SK-N-SH (cell line): ENCODE data around the gene DNM2. TPM values are rescaled to one million over a fixed set of nuclear protein-coding genes. Genes with fewer than 3 reads are reported as not detected.

Experiments used
- CTCF ChIA-PET: fragments of 300-600, 350-600 bp; formaldehyde crosslinking; extraction: SDS; loops from one replicate; lab custom pipeline; 2021; lab: Yijun Ruan, JAX
- POLR2A ChIA-PET: fragments of 350-600 bp; sonication (Branson Sonifier 250); formaldehyde crosslinking; extraction: SDS; loops from one replicate; lab custom pipeline; 2020; ENCODE audit warnings: antibody characterized with exemption, inconsistent platforms; lab: Yijun Ruan, JAX
- DNase-seq: peaks from one replicate; pipeline ENCODE4 v3.0.0; 2012
- H2AFZ ChIP-seq: fragments of 200-600 bp; sonication (generic); 2 replicates; pipeline ENCODE4 v1.8.1; 2016; ENCODE audit warnings: antibody characterized with exemption, mild to moderate bottlenecking, low read depth
- H3F3A ChIP-seq: fragments of 200-600 bp; sonication (generic); replicated peaks from 2 replicates; pipeline ENCODE3; 2016; ENCODE audit warnings: antibody characterized with exemption, mild to moderate bottlenecking; ENCODE audit not compliant: insufficient read depth
- H3K27ac ChIP-seq, 2 experiments: fragments of 200-500 bp in 1 of 2; fragments of 200-600 bp in 1 of 2; sonication (Bioruptor generic) in 1 of 2; sonication (generic), shearing (Covaris generic) in 1 of 2; 2 replicates each; pipeline versions ENCODE4 v1.5.1 to v1.6.1; 2014 to 2016; ENCODE audit warnings: low read depth in 2 of 2, inconsistent platforms in 1 of 2, low read length in 1 of 2, mild to moderate bottlenecking in 1 of 2, mixed read lengths in 1 of 2
- H3K27me3 ChIP-seq: fragments of 200-600 bp; sonication (generic), shearing (Covaris generic); 2 replicates; pipeline ENCODE4 v1.6.1; 2016; ENCODE audit warnings: mixed run types; ENCODE audit not compliant: insufficient read depth
- H3K36me3 ChIP-seq, 2 experiments: fragments of 200-500 bp in 1 of 2; fragments of 200-600 bp in 1 of 2; sonication (Bioruptor generic) in 1 of 2; sonication (generic) in 1 of 2; replicated peaks in 1 of 2; 2 replicates each; pipeline versions ENCODE3 to v1.5.1; 2014 to 2016; ENCODE audit warnings: low read length in 1 of 2, mild to moderate bottlenecking in 1 of 2; ENCODE audit not compliant: insufficient read depth in 2 of 2, control insufficient read depth in 1 of 2
- H3K4me1 ChIP-seq, 2 experiments: fragments of 200-500 bp in 1 of 2; fragments of 200-600 bp in 1 of 2; sonication (Bioruptor generic) in 1 of 2; sonication (generic), shearing (Covaris generic) in 1 of 2; 2 replicates each; pipeline versions ENCODE4 v1.5.1 to v1.6.1; 2014 to 2016; ENCODE audit warnings: low read depth in 1 of 2, low read length in 1 of 2, mixed run types in 1 of 2; ENCODE audit not compliant: insufficient read depth in 2 of 2, control insufficient read depth in 1 of 2
- H3K4me2 ChIP-seq: fragments of 200-600 bp; sonication (generic), shearing (Covaris generic); 2 replicates; pipeline ENCODE4 v1.6.1; 2017; ENCODE audit warnings: mixed run types
- H3K4me3 ChIP-seq, 2 experiments: fragments of 200-500 bp in 1 of 2; fragments of 200-600 bp in 1 of 2; sonication (Bioruptor generic) in 1 of 2; sonication (generic), shearing (Covaris generic) in 1 of 2; 2 replicates each; pipeline versions ENCODE4 v1.5.1 to v1.8.1; 2014 to 2016; ENCODE audit warnings: low read depth in 2 of 2, inconsistent platforms in 1 of 2, low read length in 1 of 2, mild to moderate bottlenecking in 1 of 2, mixed read lengths in 1 of 2, moderate library complexity in 1 of 2
- H3K79me2 ChIP-seq: fragments of 200-600 bp; sonication (generic); 2 replicates; pipeline ENCODE4 v1.8.1; 2017; ENCODE audit warnings: mild to moderate bottlenecking; ENCODE audit not compliant: insufficient read depth
- H3K9ac ChIP-seq: fragments of 200-600 bp; sonication (generic); 2 replicates; pipeline ENCODE4 v1.6.1; 2017; ENCODE audit warnings: mixed run types
- H3K9me2 ChIP-seq: fragments of 200-600 bp; sonication (generic); 2 replicates; pipeline ENCODE4 v1.6.1; 2017; ENCODE audit warnings: mixed run types
- H3K9me3 ChIP-seq: fragments of 200-600 bp; sonication (generic); 2 replicates; pipeline ENCODE4 v1.6.1; 2017; ENCODE audit warnings: mixed run types, mild to moderate bottlenecking, moderate library complexity
- H4K20me1 ChIP-seq: fragments of 200-600 bp; sonication (generic); 2 replicates; pipeline ENCODE4 v1.6.1; 2017; ENCODE audit warnings: mild to moderate bottlenecking, mixed run types; ENCODE audit not compliant: insufficient read depth
- ELF1 ChIP-seq: IDR thresholded peaks from 2 replicates; pipeline ENCODE4 v1.4.0; 2012
- EP300 ChIP-seq, 2 experiments: IDR thresholded peaks; 2 replicates each; pipeline versions ENCODE4 v1.4.0 to v1.6.1; 2012; ENCODE audit warnings: borderline replicate concordance in 1 of 2, low read depth in 1 of 2, low read length in 1 of 2
- EZH2phosphoT487 ChIP-seq: fragments of 200-600 bp; sonication (generic); IDR thresholded peaks from 2 replicates; pipeline ENCODE4 v1.6.1; 2017; ENCODE audit warnings: low read depth, mixed run types, mild to moderate bottlenecking, antibody characterized with exemption, moderate library complexity, borderline replicate concordance
- FOSL2 ChIP-seq: IDR thresholded peaks from 2 replicates; pipeline ENCODE4 v1.4.0; 2012; ENCODE audit warnings: low read depth, mild to moderate bottlenecking, moderate library complexity, borderline replicate concordance
- MEF2A ChIP-seq: IDR thresholded peaks from 2 replicates; pipeline ENCODE4 v1.4.0; 2012; ENCODE audit warnings: low read depth, borderline replicate concordance
- MXI1 ChIP-seq: IDR thresholded peaks from 2 replicates; pipeline ENCODE4 v1.6.1; 2012; ENCODE audit warnings: mild to moderate bottlenecking, low read depth, low read length, improper control_type of control experiment
- NFIC ChIP-seq: IDR thresholded peaks from 2 replicates; pipeline ENCODE4 v1.4.0; 2012; ENCODE audit warnings: borderline replicate concordance
- POLR2AphosphoS5 ChIP-seq: IDR thresholded peaks from 2 replicates; pipeline ENCODE4 v1.6.1; 2012; ENCODE audit warnings: low read depth, low read length
- RAD21 ChIP-seq: IDR thresholded peaks from 2 replicates; pipeline ENCODE4 v1.6.1; 2012; ENCODE audit warnings: mild to moderate bottlenecking, low read length
- RCOR1 ChIP-seq: fragments of 150-350 bp; IDR thresholded peaks from 2 replicates; pipeline ENCODE4 v1.6.1; 2017; ENCODE audit warnings: antibody characterized with exemption, low read length
- RFX5 ChIP-seq: IDR thresholded peaks from 2 replicates; pipeline ENCODE4 v1.6.1; 2012; ENCODE audit warnings: mild to moderate bottlenecking, improper control_type of control experiment, low read length
- RXRA ChIP-seq: IDR thresholded peaks from 2 replicates; pipeline ENCODE4 v1.4.0; 2012; ENCODE audit warnings: low read depth, mild to moderate bottlenecking, borderline replicate concordance
- SIN3A ChIP-seq: IDR thresholded peaks from 2 replicates; pipeline ENCODE4 v1.6.1; 2012; ENCODE audit warnings: low read depth, mild to moderate bottlenecking, low read length, moderate library complexity, borderline replicate concordance
- SMC3 ChIP-seq: IDR thresholded peaks from 2 replicates; pipeline ENCODE4 v1.6.1; 2012; ENCODE audit warnings: low read depth, low read length, improper control_type of control experiment
- TEAD4 ChIP-seq: IDR thresholded peaks from 2 replicates; pipeline ENCODE4 v1.4.0; 2012; ENCODE audit warnings: mild to moderate bottlenecking, borderline replicate concordance; ENCODE audit not compliant: insufficient read depth
- YY1 ChIP-seq: IDR thresholded peaks from 2 replicates; pipeline ENCODE4 v1.4.0; 2012; ENCODE audit warnings: low read depth, mild to moderate bottlenecking
- WGBS: methylation state at CpG from one replicate; pipeline ENCODE4 v1.1.6; 2017; ENCODE audit warnings: low lambda C conversion rate; 5-methylcytosine and 5-hydroxymethylcytosine counted together
- polyA plus RNA-seq, 3 experiments: library from polyadenylated mRNA; depleted of rRNA; stranded (reverse); fragments of >200 nt; gene quantifications; 2 replicates each; pipeline ENCODE4 v1.2.3, GENCODE V29; 2012
- TF ChIP-seq, protein P1 (sequence below): fragments of 150-350 bp; IDR thresholded peaks from 2 replicates; pipeline ENCODE4 v1.6.1; 2016; ENCODE audit warnings: mild to moderate bottlenecking, low read depth, low read length
- TF ChIP-seq, protein P2 (sequence below): IDR thresholded peaks from 2 replicates; pipeline ENCODE4 v1.4.0; 2012; ENCODE audit warnings: low read depth, borderline replicate concordance
- TF ChIP-seq, protein P3 (sequence below): IDR thresholded peaks from 2 replicates; pipeline ENCODE4 v1.6.1; 2012; ENCODE audit warnings: mild to moderate bottlenecking, low read depth, low read length, moderate library complexity
- TF ChIP-seq, protein P4 (sequence below): fragments of 150-350 bp; IDR thresholded peaks from 2 replicates; pipeline ENCODE4 v1.6.1; 2017; ENCODE audit warnings: antibody characterized with exemption, low read length, low read depth, borderline replicate concordance
- TF ChIP-seq, protein P5 (sequence below): IDR thresholded peaks from 2 replicates; pipeline ENCODE4 v1.4.0; 2012; ENCODE audit warnings: low read depth, borderline replicate concordance
- TF ChIP-seq, protein P6 (sequence below): IDR thresholded peaks from 2 replicates; pipeline ENCODE4 v1.4.0; 2012; ENCODE audit warnings: low read depth

The DNM2 gene
- polyA plus RNA-seq (2012; rRNA removed), result 52.5 and 53.6 TPM in 2 replicates
- polyA plus RNA-seq (2012; cell fraction: cytosol; rRNA removed), result 20.5 and 31.8 TPM in 2 replicates
- 159 and 212 TPM in 2 replicates for polyA plus RNA-seq (2012; cell fraction: nucleus; rRNA removed)

DNA sequence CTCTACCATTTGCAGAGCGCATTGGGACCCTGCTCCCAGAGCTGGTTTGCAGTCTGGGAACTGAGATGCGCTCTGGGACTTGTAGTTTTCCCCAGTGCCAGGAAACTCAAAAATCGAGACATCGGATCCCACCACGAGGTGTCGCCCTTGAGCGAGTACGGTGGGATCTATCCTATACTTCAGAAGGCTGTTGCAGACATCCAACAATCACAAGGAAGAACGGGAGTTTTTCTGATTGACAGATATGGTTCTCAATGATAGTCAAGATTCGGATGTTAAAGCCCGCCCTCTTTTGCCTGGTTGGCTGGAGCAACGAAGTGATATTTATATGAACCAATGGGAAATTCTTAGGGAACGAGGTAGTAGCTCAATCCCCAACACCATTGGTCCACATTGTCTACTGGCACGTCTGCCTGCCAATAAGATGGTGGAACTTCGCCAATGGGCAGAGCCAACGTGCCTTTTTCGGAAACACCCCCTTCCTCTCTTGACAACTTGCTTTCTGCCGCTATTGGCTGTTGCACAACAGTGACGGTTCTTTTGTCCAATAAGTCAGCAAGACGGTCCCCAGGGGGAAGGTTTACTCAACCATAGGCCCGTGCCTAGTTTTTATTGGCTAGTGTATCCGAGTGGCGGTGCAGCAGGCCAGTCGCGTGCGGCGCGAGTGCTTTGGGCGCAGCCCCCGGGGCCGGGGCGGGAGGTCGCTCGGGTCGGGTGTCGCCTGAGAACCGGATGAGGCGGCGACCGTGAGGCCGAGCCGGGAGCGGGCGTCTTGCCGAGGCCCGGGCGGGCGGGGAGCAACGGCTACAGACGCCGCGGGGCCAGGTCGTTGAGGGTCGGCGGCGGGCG is at the start of gene DNM2:
TSS of gene DNM2 (plus strand) at position 724 of the 849 bp plus-strand sequence. CDS start 164 bp downstream, outside the sequence.
- no peaks in the 10 kb centered on the region for H3K27me3 ChIP-seq
- peak within 1 kb of the TSS; percentile 91 for H2AFZ ChIP-seq
- ChIA-PET CTCF (interaction anchor here (0.6 to 5.9 kb wide), 41 partner anchors 9 to 200 kb away, joined by 3 to 74 read pairs (median 5); partner anchors contain the start of genes QTRT1, S1PR5 and TMED1), POLR2A (interaction anchor here (0.7 to 1.9 kb wide), 5 partner anchors 16 to 155 kb away, joined by 3 to 8 read pairs (median 5); partner anchors contain the start of genes QTRT1 and TMED1)
- peaks cover 47% of the 10 kb centered on the region for H3K79me2 ChIP-seq
- H3K27ac ChIP-seq, result peak within 1 kb of the TSS; percentile 80 to 93
- peak; percentile 96 for DNase-seq
- H3K9me3 ChIP-seq, result no peaks in the 10 kb centered on the region
- peaks cover 2 to 5% of the 10 kb centered on the region in 2 experiments for H3K36me3 ChIP-seq
- peaks cover 4 to 13% of the 10 kb centered on the region in 2 experiments; a peak in 1 of 4 replicates for H3K4me1 ChIP-seq
- peaks cover 6% of the 10 kb centered on the region for H3F3A ChIP-seq
- H3K9me2 ChIP-seq, result no peaks in the 10 kb centered on the region
- H3K4me3 ChIP-seq, result peak within 1 kb of the TSS; percentile 74 to 98
- WGBS, result 2% methylated on average over 31 of the region's 57 CpGs
- peak within 1 kb of the TSS; percentile 95 for H3K9ac ChIP-seq
- peak within 1 kb of the TSS; percentile 97 for H3K4me2 ChIP-seq
- H4K20me1 ChIP-seq, result peaks cover 42% of the 10 kb centered on the region
- TF ChIP-seq RXRA (no peak), MEF2A (no peak), TEAD4 (no peak), NFIC (no peak), YY1 (no peak), ELF1 (peak; percentile 65), POLR2AphosphoS5 (peak; percentile 81), FOSL2 (no peak), MXI1 (peak; percentile 54), SMC3 (peak; percentile 80), SIN3A (peak; percentile 33; the same call in 1 of the 2 replicates), EP300 (IDR thresholded peaks at IDR 0.05; ENCODE audit: borderline replicate concordance in 1 of 2, low read depth in 1 of 2, low read length in 1 of 2) (no peak), RCOR1 (peak; percentile 28), RAD21 (peak; percentile 90), RFX5 (peak; percentile 94), EZH2phosphoT487 (no peak)
- TF ChIP-seq, protein P1, sequence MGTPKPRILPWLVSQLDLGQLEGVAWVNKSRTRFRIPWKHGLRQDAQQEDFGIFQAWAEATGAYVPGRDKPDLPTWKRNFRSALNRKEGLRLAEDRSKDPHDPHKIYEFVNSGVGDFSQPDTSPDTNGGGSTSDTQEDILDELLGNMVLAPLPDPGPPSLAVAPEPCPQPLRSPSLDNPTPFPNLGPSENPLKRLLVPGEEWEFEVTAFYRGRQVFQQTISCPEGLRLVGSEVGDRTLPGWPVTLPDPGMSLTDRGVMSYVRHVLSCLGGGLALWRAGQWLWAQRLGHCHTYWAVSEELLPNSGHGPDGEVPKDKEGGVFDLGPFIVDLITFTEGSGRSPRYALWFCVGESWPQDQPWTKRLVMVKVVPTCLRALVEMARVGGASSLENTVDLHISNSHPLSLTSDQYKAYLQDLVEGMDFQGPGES, result peak; percentile 99; the same call in 1 of the 2 replicates
- TF ChIP-seq, protein P2, sequence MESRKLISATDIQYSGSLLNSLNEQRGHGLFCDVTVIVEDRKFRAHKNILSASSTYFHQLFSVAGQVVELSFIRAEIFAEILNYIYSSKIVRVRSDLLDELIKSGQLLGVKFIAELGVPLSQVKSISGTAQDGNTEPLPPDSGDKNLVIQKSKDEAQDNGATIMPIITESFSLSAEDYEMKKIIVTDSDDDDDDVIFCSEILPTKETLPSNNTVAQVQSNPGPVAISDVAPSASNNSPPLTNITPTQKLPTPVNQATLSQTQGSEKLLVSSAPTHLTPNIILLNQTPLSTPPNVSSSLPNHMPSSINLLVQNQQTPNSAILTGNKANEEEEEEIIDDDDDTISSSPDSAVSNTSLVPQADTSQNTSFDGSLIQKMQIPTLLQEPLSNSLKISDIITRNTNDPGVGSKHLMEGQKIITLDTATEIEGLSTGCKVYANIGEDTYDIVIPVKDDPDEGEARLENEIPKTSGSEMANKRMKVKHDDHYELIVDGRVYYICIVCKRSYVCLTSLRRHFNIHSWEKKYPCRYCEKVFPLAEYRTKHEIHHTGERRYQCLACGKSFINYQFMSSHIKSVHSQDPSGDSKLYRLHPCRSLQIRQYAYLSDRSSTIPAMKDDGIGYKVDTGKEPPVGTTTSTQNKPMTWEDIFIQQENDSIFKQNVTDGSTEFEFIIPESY, result peak; percentile 90
- TF ChIP-seq, protein P3, sequence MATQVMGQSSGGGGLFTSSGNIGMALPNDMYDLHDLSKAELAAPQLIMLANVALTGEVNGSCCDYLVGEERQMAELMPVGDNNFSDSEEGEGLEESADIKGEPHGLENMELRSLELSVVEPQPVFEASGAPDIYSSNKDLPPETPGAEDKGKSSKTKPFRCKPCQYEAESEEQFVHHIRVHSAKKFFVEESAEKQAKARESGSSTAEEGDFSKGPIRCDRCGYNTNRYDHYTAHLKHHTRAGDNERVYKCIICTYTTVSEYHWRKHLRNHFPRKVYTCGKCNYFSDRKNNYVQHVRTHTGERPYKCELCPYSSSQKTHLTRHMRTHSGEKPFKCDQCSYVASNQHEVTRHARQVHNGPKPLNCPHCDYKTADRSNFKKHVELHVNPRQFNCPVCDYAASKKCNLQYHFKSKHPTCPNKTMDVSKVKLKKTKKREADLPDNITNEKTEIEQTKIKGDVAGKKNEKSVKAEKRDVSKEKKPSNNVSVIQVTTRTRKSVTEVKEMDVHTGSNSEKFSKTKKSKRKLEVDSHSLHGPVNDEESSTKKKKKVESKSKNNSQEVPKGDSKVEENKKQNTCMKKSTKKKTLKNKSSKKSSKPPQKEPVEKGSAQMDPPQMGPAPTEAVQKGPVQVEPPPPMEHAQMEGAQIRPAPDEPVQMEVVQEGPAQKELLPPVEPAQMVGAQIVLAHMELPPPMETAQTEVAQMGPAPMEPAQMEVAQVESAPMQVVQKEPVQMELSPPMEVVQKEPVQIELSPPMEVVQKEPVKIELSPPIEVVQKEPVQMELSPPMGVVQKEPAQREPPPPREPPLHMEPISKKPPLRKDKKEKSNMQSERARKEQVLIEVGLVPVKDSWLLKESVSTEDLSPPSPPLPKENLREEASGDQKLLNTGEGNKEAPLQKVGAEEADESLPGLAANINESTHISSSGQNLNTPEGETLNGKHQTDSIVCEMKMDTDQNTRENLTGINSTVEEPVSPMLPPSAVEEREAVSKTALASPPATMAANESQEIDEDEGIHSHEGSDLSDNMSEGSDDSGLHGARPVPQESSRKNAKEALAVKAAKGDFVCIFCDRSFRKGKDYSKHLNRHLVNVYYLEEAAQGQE, result no peak
- TF ChIP-seq, protein P4, sequence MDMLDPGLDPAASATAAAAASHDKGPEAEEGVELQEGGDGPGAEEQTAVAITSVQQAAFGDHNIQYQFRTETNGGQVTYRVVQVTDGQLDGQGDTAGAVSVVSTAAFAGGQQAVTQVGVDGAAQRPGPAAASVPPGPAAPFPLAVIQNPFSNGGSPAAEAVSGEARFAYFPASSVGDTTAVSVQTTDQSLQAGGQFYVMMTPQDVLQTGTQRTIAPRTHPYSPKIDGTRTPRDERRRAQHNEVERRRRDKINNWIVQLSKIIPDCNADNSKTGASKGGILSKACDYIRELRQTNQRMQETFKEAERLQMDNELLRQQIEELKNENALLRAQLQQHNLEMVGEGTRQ, result no peak
- TF ChIP-seq, protein P5, sequence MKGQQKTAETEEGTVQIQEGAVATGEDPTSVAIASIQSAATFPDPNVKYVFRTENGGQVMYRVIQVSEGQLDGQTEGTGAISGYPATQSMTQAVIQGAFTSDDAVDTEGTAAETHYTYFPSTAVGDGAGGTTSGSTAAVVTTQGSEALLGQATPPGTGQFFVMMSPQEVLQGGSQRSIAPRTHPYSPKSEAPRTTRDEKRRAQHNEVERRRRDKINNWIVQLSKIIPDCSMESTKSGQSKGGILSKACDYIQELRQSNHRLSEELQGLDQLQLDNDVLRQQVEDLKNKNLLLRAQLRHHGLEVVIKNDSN, result no peak
- TF ChIP-seq, protein P6, sequence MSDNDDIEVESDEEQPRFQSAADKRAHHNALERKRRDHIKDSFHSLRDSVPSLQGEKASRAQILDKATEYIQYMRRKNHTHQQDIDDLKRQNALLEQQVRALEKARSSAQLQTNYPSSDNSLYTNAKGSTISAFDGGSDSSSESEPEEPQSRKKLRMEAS, result 0 out of 2 replicates have a peak, but pooled peaks have one; percentile 39
